ENCODE measurements around the gene ARL4A. TPM values are rescaled to one million over a fixed set of nuclear protein-coding genes. Genes with fewer than 3 reads are reported as not detected.

ARL4A gene
- total and polyA plus RNA-seq, 2 donors (not counting 3 experiments of a cell fraction or from before 2014, with no cell fraction given): 34.1 to 43.2 TPM

- Histone ChIP-seq H3K4me1 (ENCODE audit: control insufficient read depth, extremely low read depth, insufficient read depth, low read length) (no peaks in the 10 kb centered on the region), H3K4me2 (ENCODE audit: insufficient read depth, low read length) (no peak overlapping the region), H4K20me1 (replicated peaks; ENCODE audit: control insufficient read depth, extremely low read depth, insufficient read depth, low read length) (no peaks in the 10 kb centered on the region), H3K9me1 (replicated peaks; ENCODE audit: control insufficient read depth, extremely low read depth, insufficient read depth, low read length) (no peaks in the 10 kb centered on the region), H3K27ac (ENCODE audit: insufficient read depth, low read depth, low read length) (no peak overlapping the region), H3K79me2 (ENCODE audit: control insufficient read depth, insufficient read depth, low read length) (no peaks in the 10 kb centered on the region), H3K9me3 (replicated peaks; ENCODE audit: control insufficient read depth, insufficient read depth, low read length) (no peaks in the 10 kb centered on the region), H3K27me3 (ENCODE audit: control insufficient read depth in 2 of 2, insufficient read depth in 2 of 2, low read length in 2 of 2) (peaks cover 0 to 1% of the 10 kb centered on the region in 2 experiments), H2AFZ (ENCODE audit: low read depth, low read length) (no peak overlapping the region), H3K36me3 (ENCODE audit: control insufficient read depth in 2 of 2, extremely low read depth in 1 of 2, insufficient read depth in 2 of 2, low read length in 2 of 2) (no peaks in the 10 kb centered on the region), H3K9ac (replicated peaks; ENCODE audit: extremely low read depth, insufficient read depth, low read length) (no peak overlapping the region), H3K4me3 (replicated peaks in 1 of 3; ENCODE audit: insufficient read depth in 1 of 3, low read depth in 1 of 3, low read length in 3 of 3) (no peak overlapping the region)
- TF ChIP-seq POLR2A (IDR thresholded peaks at IDR 0.05; ENCODE audit: low read depth, low read length): no peak
- no peak for TF ChIP-seq MAX (IDR thresholded peaks at IDR 0.05; ENCODE audit: insufficient read depth, insufficient read length)
- no peak for TF ChIP-seq FOS (IDR thresholded peaks at IDR 0.05; ENCODE audit: borderline replicate concordance, insufficient read depth, low read length)
- no peak for TF ChIP-seq JUN (IDR thresholded peaks at IDR 0.05; ENCODE audit: borderline replicate concordance, insufficient read depth, insufficient read length, low read depth)
- no peak for TF ChIP-seq CTCF (IDR thresholded peaks at IDR 0.05; ENCODE audit: extremely low read depth in 1 of 2, insufficient read depth in 1 of 2, low read depth in 1 of 2, low read length in 2 of 2)
- no peak for TF ChIP-seq MYC (IDR thresholded peaks at IDR 0.05; ENCODE audit: low read depth, low read length)
- TF ChIP-seq POLR2AphosphoS5 (IDR thresholded peaks at IDR 0.05; ENCODE audit: insufficient read depth, low read depth, low read length): no peak
- TF ChIP-seq EZH2 (IDR thresholded peaks at IDR 0.05; ENCODE audit: borderline replicate concordance, low read depth, low read length, severe bottlenecking): no peak
- TF ChIP-seq GATA2 (IDR thresholded peaks at IDR 0.05; ENCODE audit: insufficient read depth, insufficient read length, low read depth, low read length): no peak
- POLR2A ChIA-PET: no interaction called here
- FAIRE-seq (no peak), DNase-seq (ENCODE audit: low read depth, low spot score) (no peak)
- intact Hi-C loops (cut with micrococcal nuclease): no loop called here
- CTCF ChIA-PET: interaction anchor here (1.1 to 1.3 kb wide), 2 partner anchors 31 to 94 kb away, joined by 3 read pairs; no protein-coding TSS in a partner anchor
- dilution Hi-C loops (cut with MboI; ENCODE audit: extremely low pct_ligation_motif_present, low sequenced_read_pairs): no loop called here
- no TSS peak for BruUV-seq (replicated peaks)
Observed at GRCh38 chr7:12670000-12670729, 17.3 kb upstream of the ARL4A start.
